Measurements from ENCODE around the gene CYP11A1. TPM values are rescaled to one million over a fixed set of nuclear protein-coding genes. Genes with fewer than 3 reads are reported as not detected.

Gene CYP11A1
- total and polyA plus RNA-seq, 2 experiments from 2014 or later: 5.4 to 13.0 TPM

- Histone ChIP-seq H3K4me1 (ENCODE audit: low read depth) (no peaks in the 10 kb centered on the region), H3K36me3 (no peaks in the 10 kb centered on the region), H3K9me3 (ENCODE audit: low read depth) (no peaks in the 10 kb centered on the region)
Observed at GRCh38 chr15:74334127-74334526, 33.3 kb downstream of the CYP11A1 start.

GRCh38 chr15:74333662-74334061, 33.8 kb downstream of the CYP11A1 start:
- no peaks in the 10 kb centered on the region for H3K4me1 ChIP-seq (ENCODE audit: low read depth)
- no peaks in the 10 kb centered on the region for H3K9me3 ChIP-seq (ENCODE audit: low read depth)
- no peak for DNase-seq (ENCODE audit: low read depth in 1 of 2, low spot score in 1 of 2)
- H3K27ac ChIP-seq: no peak overlapping the region
- no peak overlapping the region for H3K4me3 ChIP-seq
- H3K27me3 ChIP-seq: no peaks in the 10 kb centered on the region
- no peak for TF ChIP-seq CTCF (IDR thresholded peaks at IDR 0.05; ENCODE audit: low read depth, low read length)
- H3K36me3 ChIP-seq: no peaks in the 10 kb centered on the region

More at GRCh38 chr15:74334127-74334526, 33.3 kb downstream of the CYP11A1 start:
- Histone ChIP-seq H3K27ac (no peak overlapping the region), H3K4me3 (no peak overlapping the region), H3K27me3 (no peaks in the 10 kb centered on the region)
- TF ChIP-seq CTCF (IDR thresholded peaks at IDR 0.05; ENCODE audit: low read depth, low read length): no peak
- DNase-seq (ENCODE audit: low read depth in 1 of 2, low spot score in 1 of 2): no peak

GRCh38 chr15:74333093-74333492, 34.4 kb downstream of the CYP11A1 start:
- no peaks in the 10 kb centered on the region for H3K36me3 ChIP-seq
- H3K27ac ChIP-seq: no peak overlapping the region
- H3K4me3 ChIP-seq: no peak overlapping the region
- no peaks in the 10 kb centered on the region for H3K4me1 ChIP-seq (ENCODE audit: low read depth)
- no peaks in the 10 kb centered on the region for H3K9me3 ChIP-seq (ENCODE audit: low read depth)
- no peak for DNase-seq (ENCODE audit: low read depth in 1 of 2, low spot score in 1 of 2)
- TF ChIP-seq CTCF (IDR thresholded peaks at IDR 0.05; ENCODE audit: low read depth, low read length): no peak
- no peaks in the 10 kb centered on the region for H3K27me3 ChIP-seq

GRCh38 chr15:74332611-74333010, 34.8 kb downstream of the CYP11A1 start:
- no peak overlapping the region for H3K4me3 ChIP-seq
- no peak for DNase-seq (ENCODE audit: low read depth in 1 of 2, low spot score in 1 of 2)
- no peak overlapping the region for H3K27ac ChIP-seq
- no peaks in the 10 kb centered on the region for H3K4me1 ChIP-seq (ENCODE audit: low read depth)
- TF ChIP-seq CTCF (IDR thresholded peaks at IDR 0.05; ENCODE audit: low read depth, low read length): no peak
- H3K9me3 ChIP-seq (ENCODE audit: low read depth): no peaks in the 10 kb centered on the region
- no peaks in the 10 kb centered on the region for H3K36me3 ChIP-seq
- H3K27me3 ChIP-seq: no peaks in the 10 kb centered on the region

- no peaks in the 10 kb centered on the region for H3K27me3 ChIP-seq
- no peak for DNase-seq (ENCODE audit: low read depth in 1 of 2, low spot score in 1 of 2)
- no peak for TF ChIP-seq CTCF (IDR thresholded peaks at IDR 0.05; ENCODE audit: low read depth, low read length)
- no peak overlapping the region for H3K27ac ChIP-seq
- H3K9me3 ChIP-seq (ENCODE audit: low read depth): no peaks in the 10 kb centered on the region
- H3K36me3 ChIP-seq: no peaks in the 10 kb centered on the region
- no peak overlapping the region for H3K4me3 ChIP-seq
- H3K4me1 ChIP-seq (ENCODE audit: low read depth): no peaks in the 10 kb centered on the region
Observed at GRCh38 chr15:74332011-74332410, 35.4 kb downstream of the CYP11A1 start.
